Tibial nerve (tissue), 4 donors: ENCODE measurements around the gene SENP1. TPM values are rescaled to one million over a fixed set of nuclear protein-coding genes. Genes with fewer than 3 reads are reported as not detected.

ENCODE experiments used
- DNase-seq, 2 donors: peaks; one replicate each; pipeline ENCODE4 v3.0.0-alpha.2; 2019; ENCODE audit warnings: low spot score in 2 of 2
- H3K27ac ChIP-seq, 4 donors: fragments of 200-600 bp; sonication (generic) in 3 of 4; one replicate each; pipeline ENCODE4 v1.5.1; 2017 to 2019; ENCODE audit warnings: mild to moderate bottlenecking in 1 of 4
- H3K27me3 ChIP-seq, 2 donors: fragments of 200-600 bp; sonication (generic) in 1 of 2; one replicate each; pipeline versions ENCODE4 v1.5.1 to v1.6.0; 2017 to 2019
- H3K36me3 ChIP-seq, 3 donors: fragments of 200-600 bp; sonication (generic); one replicate each; pipeline ENCODE4 v1.5.1; 2018 to 2019
- H3K4me1 ChIP-seq, 4 donors: fragments of 200-600 bp; sonication (generic) in 3 of 4; one replicate each; pipeline ENCODE4 v1.5.1; 2017 to 2019
- H3K4me3 ChIP-seq, 4 donors: fragments of 200-600 bp; sonication (generic) in 3 of 4; one replicate each; pipeline ENCODE4 v1.5.1; 2017 to 2019; ENCODE audit warnings: mild to moderate bottlenecking in 1 of 4, moderate library complexity in 1 of 4
- H3K9me3 ChIP-seq, 4 donors: fragments of 200-600 bp; sonication (generic) in 3 of 4; one replicate each; pipeline ENCODE4 v1.5.1; 2017 to 2019
- CTCF ChIP-seq, 5 experiments: fragments of 200-600 bp in 3 of 5; fragments of 450-650 bp in 2 of 5; sonication (generic) in 3 of 5; IDR thresholded peaks; one replicate each; pipeline ENCODE4 v1.5.1; 2016 to 2019; ENCODE audit warnings: antibody characterized with exemption in 5 of 5, mild to moderate bottlenecking in 3 of 5, moderate library complexity in 2 of 5
- EP300 ChIP-seq, 2 donors: sonication (generic); formaldehyde crosslinking; IDR thresholded peaks; one replicate each; pipeline ENCODE4 v1.6.1; 2017; ENCODE audit warnings: antibody characterized with exemption in 2 of 2, mild to moderate bottlenecking in 1 of 2
- POLR2A ChIP-seq, 2 donors: fragments of 450-650 bp; IDR thresholded peaks; one replicate each; pipeline ENCODE4 v1.6.1; 2017; ENCODE audit warnings: antibody characterized with exemption in 2 of 2, mild to moderate bottlenecking in 2 of 2, moderate library complexity in 2 of 2
- WGBS, 2 donors: methylation state at CpG; one replicate each; pipeline ENCODE4 v1.1.5; 2018; 5-methylcytosine and 5-hydroxymethylcytosine counted together
- total RNA-seq, 4 donors: library from RNA; depleted of rRNA; stranded (reverse); fragments of >200 nt; gene quantifications; one replicate each; pipeline ENCODE4 v1.1.0, GENCODE V29; 2016

The SENP1 gene
- total RNA-seq, 4 donors from 2014 or later: 14.7 to 40.0 (median 21.1) TPM

DNA sequence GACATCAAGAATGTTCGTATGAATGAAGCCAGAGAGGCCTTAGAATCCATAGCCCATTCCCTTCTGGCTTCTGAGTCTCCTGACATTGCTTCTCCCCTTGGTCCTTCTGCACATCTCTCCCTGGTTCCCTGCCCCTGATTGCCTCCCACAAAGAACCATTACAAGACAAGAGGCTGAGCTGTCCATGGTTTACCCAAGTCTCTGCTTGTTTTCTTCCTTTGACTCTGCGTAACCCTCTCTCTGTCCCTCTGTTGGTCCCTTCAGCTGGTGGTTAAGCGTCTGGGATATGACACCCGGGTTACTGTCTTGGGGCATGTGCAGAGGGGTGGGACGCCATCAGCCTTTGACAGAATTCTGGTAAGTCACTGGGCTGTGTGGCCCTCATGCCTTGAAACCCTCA, 29.1 kb upstream of the SENP1 start:
- no peak for DNase-seq
- no peak overlapping the region for H3K27ac ChIP-seq

DNA sequence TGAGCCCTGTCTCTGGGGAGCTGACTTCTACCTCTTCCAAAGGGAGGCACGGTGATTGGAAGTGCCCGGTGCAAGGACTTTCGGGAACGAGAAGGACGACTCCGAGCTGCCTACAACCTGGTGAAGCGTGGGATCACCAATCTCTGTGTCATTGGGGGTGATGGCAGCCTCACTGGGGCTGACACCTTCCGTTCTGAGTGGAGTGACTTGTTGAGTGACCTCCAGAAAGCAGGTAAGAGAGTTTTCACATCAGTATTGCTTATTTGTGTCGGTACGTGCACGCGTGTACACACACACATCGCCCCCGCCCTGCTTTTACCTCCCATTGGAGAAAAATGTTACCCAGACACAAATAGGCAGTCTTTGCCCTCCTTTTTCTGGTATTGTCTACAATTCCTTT, 26.9 kb upstream of the SENP1 start:
- H3K27ac ChIP-seq: no peak overlapping the region
- peaks cover 3 to 89% (median 12%) of the 10 kb centered on the region in 3 donors for H3K36me3 ChIP-seq
- no peak for DNase-seq
- TF ChIP-seq POLR2A (IDR thresholded peaks at IDR 0.05) (no peak), CTCF (IDR thresholded peaks at IDR 0.05) (no peak), EP300 (IDR thresholded peaks at IDR 0.05) (no peak)
- WGBS, 2 donors: 94% methylated on average over 14 of the region's 14 CpGs
- no peaks in the 10 kb centered on the region for H3K27me3 ChIP-seq
- no peaks in the 10 kb centered on the region for H3K4me1 ChIP-seq
- H3K4me3 ChIP-seq: no peak overlapping the region
- H3K9me3 ChIP-seq: no peaks in the 10 kb centered on the region

More for the DNA sequence above, 29.1 kb upstream of the SENP1 start:
- H3K4me3 ChIP-seq: no peak overlapping the region
- H3K4me1 ChIP-seq: no peaks in the 10 kb centered on the region
- no peaks in the 10 kb centered on the region for H3K9me3 ChIP-seq
- H3K27me3 ChIP-seq: no peaks in the 10 kb centered on the region
- WGBS, 2 donors: 87 to 97% methylated on average over 5 of the region's 5 CpGs
- TF ChIP-seq CTCF (IDR thresholded peaks at IDR 0.05) (no peak), POLR2A (IDR thresholded peaks at IDR 0.05) (no peak), EP300 (IDR thresholded peaks at IDR 0.05) (no peak)
- peaks cover 3 to 96% (median 12%) of the 10 kb centered on the region in 3 donors for H3K36me3 ChIP-seq

GRCh38 chr12:48131517-48131916, 25.6 kb upstream of the SENP1 start:
- Histone ChIP-seq H3K4me1 (no peaks in the 10 kb centered on the region), H3K27ac (no peak overlapping the region), H3K4me3 (no peak overlapping the region), H3K27me3 (no peaks in the 10 kb centered on the region), H3K9me3 (no peaks in the 10 kb centered on the region), H3K36me3 (peaks cover 3 to 91% (median 12%) of the 10 kb centered on the region in 3 donors)
- DNase-seq: no peak
- TF ChIP-seq EP300 (IDR thresholded peaks at IDR 0.05) (no peak), POLR2A (IDR thresholded peaks at IDR 0.05) (no peak)
- 83 to 92% methylated on average over 2 of the region's 2 CpGs for WGBS, 2 donors

- Histone ChIP-seq H3K36me3 (peaks cover under 1 to 94% (median 12%) of the 10 kb centered on the region in 3 donors), H3K27ac (no peak overlapping the region)
Observed at GRCh38 chr12:48129376-48129775, 23.5 kb upstream of the SENP1 start.

GRCh38 chr12:48128800-48129199, 22.9 kb upstream of the SENP1 start:
- Histone ChIP-seq H3K4me1 (no peaks in the 10 kb centered on the region), H3K36me3 (peaks cover 0 to 94% (median 12%) of the 10 kb centered on the region in 3 donors), H3K27ac (no peak overlapping the region), H3K9me3 (no peaks in the 10 kb centered on the region), H3K4me3 (no peak overlapping the region), H3K27me3 (no peaks in the 10 kb centered on the region)
- TF ChIP-seq EP300 (IDR thresholded peaks at IDR 0.05) (no peak), POLR2A (IDR thresholded peaks at IDR 0.05) (no peak), CTCF (IDR thresholded peaks at IDR 0.05) (no peak)
- no peak for DNase-seq
- WGBS, 2 donors: 100% methylated on average over 1 of the region's 1 CpG

More at GRCh38 chr12:48129376-48129775, 23.5 kb upstream of the SENP1 start:
- no peaks in the 10 kb centered on the region for H3K27me3 ChIP-seq
- H3K4me3 ChIP-seq: no peak overlapping the region
- no peaks in the 10 kb centered on the region for H3K9me3 ChIP-seq
- 77 to 79% methylated on average over 1 of the region's 1 CpG for WGBS, 2 donors
- DNase-seq: no peak
- H3K4me1 ChIP-seq: no peaks in the 10 kb centered on the region
- TF ChIP-seq CTCF (IDR thresholded peaks at IDR 0.05) (no peak), POLR2A (IDR thresholded peaks at IDR 0.05) (no peak), EP300 (IDR thresholded peaks at IDR 0.05) (no peak)
